Activated CD4-positive, alpha-beta memory T cell treated with anti-CD3 and anti-CD28 coated beads for 36 hours (primary cell): Measurements from ENCODE around the gene TMEM245. TPM values are rescaled to one million over a fixed set of nuclear protein-coding genes. Genes with fewer than 3 reads are reported as not detected.

Source experiments
- microRNA-seq: library from miRNA; unstranded; fragments of <30 nt; microRNA quantifications from one replicate; pipeline ENCODE4 v1.2.0, GENCODE V29; 2022; ENCODE audit warnings: borderline number of aligned reads, borderline microRNAs expressed, borderline replicate concordance
- total RNA-seq, 2 experiments: library from RNA; stranded (reverse); gene quantifications; one replicate each; pipeline ENCODE4 v1.2.3, GENCODE V29; 2021

Gene TMEM245
- total RNA-seq, 2 experiments from 2014 or later = 23.0 TPM

Small RNAs within 50 kb of the gene (microRNA-seq; reads per million reads assigned to microRNA genes)
- 431 reads per million, percentile 81 among the genes with 10 or more reads in this experiment for gene MIR32

Other genes with a start within 250 kb of the TMEM245 start
- 10 to 100 TPM; 25.5 to 29.2 TPM for gene ELP1, start 185.8 kb downstream of the TMEM245 start, total RNA-seq
- 10 to 100 TPM in 1 of 2 experiments, 1 to 10 TPM in 1; 9.4 to 11.2 TPM for gene ABITRAM, start 185.5 kb downstream of the TMEM245 start, total RNA-seq
- 10 to 100 TPM; 23.2 to 25.9 TPM for gene CTNNAL1, start 106.4 kb downstream of the TMEM245 start, total RNA-seq
- gene FRRS1L, start 47.3 kb upstream of the TMEM245 start, total RNA-seq = not detected
- under 1 TPM; 0.17 to 0.21 TPM for gene EPB41L4B, start 201.1 kb upstream of the TMEM245 start, total RNA-seq